Measurements from ENCODE around the gene RGS10. TPM values are rescaled to one million over a fixed set of nuclear protein-coding genes. Genes with fewer than 3 reads are reported as not detected.
A peak's percentile ranks its signal among the peaks of the same experiment; 100 is the strongest.

The RGS10 gene
- total RNA-seq, 5 donors from 2014 or later (not counting 1 experiment from before 2014, with no cell fraction given) = 77.1 to 163 (median 155) TPM

DNA sequence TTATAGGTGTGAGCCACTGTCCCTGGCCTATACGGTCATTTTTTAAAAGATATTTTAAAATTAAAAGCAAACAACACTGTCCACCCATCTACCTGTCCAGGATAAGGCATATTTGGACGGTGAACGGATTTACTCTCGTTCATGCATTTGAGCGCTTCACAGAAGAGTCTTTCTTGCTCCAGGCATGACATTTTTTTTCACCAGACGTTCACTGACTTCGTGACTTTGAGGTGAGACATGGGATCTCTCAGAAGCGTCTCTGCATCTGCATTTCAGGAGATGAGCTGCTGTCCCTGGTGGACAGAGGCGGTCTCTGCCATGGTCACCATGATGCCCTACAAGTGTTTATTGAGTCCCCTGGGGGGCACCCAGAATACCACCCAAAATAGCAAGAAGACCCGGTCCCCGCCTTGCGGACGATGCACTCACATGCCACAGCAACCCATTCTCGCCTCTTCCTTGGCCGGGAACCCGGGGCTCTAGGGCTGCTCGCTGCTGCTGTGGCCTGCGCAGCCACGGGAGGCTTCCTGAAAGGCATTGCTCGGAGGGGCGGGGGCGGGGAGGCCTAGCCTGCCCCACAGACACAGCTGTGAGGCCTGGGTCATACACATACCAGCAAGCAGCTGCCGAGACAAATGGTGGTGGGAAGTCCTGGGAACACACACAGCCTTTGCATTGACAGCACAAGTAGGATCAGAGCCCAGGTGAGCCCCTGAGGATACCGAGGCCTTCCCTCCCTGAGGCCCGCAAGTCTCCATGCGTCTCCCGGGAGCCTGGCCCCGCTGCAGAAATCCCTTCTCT is 84.4 kb downstream of the RGS10 start:
- POLR2A ChIA-PET = no interaction called here
- peaks cover 0 to 2% (median 0%) of the 10 kb centered on the region in 3 donors for H3K4me1 Mint-ChIP-seq
- no peaks in the 10 kb centered on the region for H3K27me3 Mint-ChIP-seq
- DNase-seq = no peak
- WGBS (ENCODE audit: insufficient coverage) = 85% methylated on average over 25 of the region's 28 CpGs
- CTCF ChIA-PET = interaction anchor here (0.6 to 0.7 kb wide), 3 partner anchors 73 to 211 kb away, joined by 3 to 10 read pairs (median 6); no protein-coding TSS in a partner anchor
- H3K4me3 Mint-ChIP-seq = no peak overlapping the region
- Histone ChIP-seq H3K36me3 (ENCODE audit: control insufficient read depth in 2 of 2, extremely low read depth in 1 of 2, insufficient read depth in 1 of 2, low read length in 1 of 2) (peaks cover 7 to 10% of the 10 kb centered on the region in 2 donors), H3K4me3 (ENCODE audit: control insufficient read depth in 1 of 2, extremely low read depth in 1 of 2, low read length in 1 of 2) (no peak overlapping the region), H3K27me3 (replicated peaks in 1 of 2; ENCODE audit: control insufficient read depth in 2 of 2, extremely low read depth in 1 of 2, insufficient read depth in 2 of 2, low read length in 1 of 2) (peaks cover 0 to 8% of the 10 kb centered on the region in 2 experiments), H3K4me1 (ENCODE audit: control insufficient read depth in 1 of 2, extremely low read depth in 1 of 2, insufficient read depth in 2 of 2, low read length in 2 of 2) (no peaks in the 10 kb centered on the region), H3K9me3 (no peaks in the 10 kb centered on the region), H3K27ac (ENCODE audit: low read length) (no peak overlapping the region)
- H3K27ac Mint-ChIP-seq = no peak overlapping the region
- ATAC-seq (replicated peaks in 1 of 4) = no peak
- H3K9me3 Mint-ChIP-seq = peaks cover under 1 to 7% (median 7%) of the 10 kb centered on the region in 3 donors
- peaks cover 15% of the 10 kb centered on the region for H3K36me3 Mint-ChIP-seq

- no peak for ATAC-seq (replicated peaks in 1 of 4)
- H3K36me3 ChIP-seq (ENCODE audit: control insufficient read depth in 2 of 2, extremely low read depth in 1 of 2, insufficient read depth in 1 of 2, low read length in 1 of 2) = peaks cover 10 to 16% of the 10 kb centered on the region in 2 donors
- peaks cover 14% of the 10 kb centered on the region for H3K36me3 Mint-ChIP-seq
- no peak for DNase-seq
- no peaks in the 10 kb centered on the region for H3K9me3 ChIP-seq
- H3K27ac ChIP-seq (ENCODE audit: low read length) = no peak overlapping the region
- POLR2A ChIA-PET = no interaction called here
- no peaks in the 10 kb centered on the region for H3K27me3 Mint-ChIP-seq
- 91% methylated on average over 7 of the region's 7 CpGs for WGBS (ENCODE audit: insufficient coverage)
- H3K4me3 ChIP-seq (ENCODE audit: control insufficient read depth in 1 of 2, extremely low read depth in 1 of 2, low read length in 1 of 2) = no peak overlapping the region
- H3K27ac Mint-ChIP-seq = no peak overlapping the region
- H3K27me3 ChIP-seq (replicated peaks in 1 of 2; ENCODE audit: control insufficient read depth in 2 of 2, extremely low read depth in 1 of 2, insufficient read depth in 2 of 2, low read length in 1 of 2) = peaks cover 0 to 8% of the 10 kb centered on the region in 2 experiments
- H3K4me1 ChIP-seq (ENCODE audit: control insufficient read depth in 1 of 2, extremely low read depth in 1 of 2, insufficient read depth in 2 of 2, low read length in 2 of 2) = no peaks in the 10 kb centered on the region
- peaks cover 0 to 2% (median 0%) of the 10 kb centered on the region in 3 donors for H3K4me1 Mint-ChIP-seq
- H3K4me3 Mint-ChIP-seq = no peak overlapping the region
- no peaks in the 10 kb centered on the region for H3K9me3 Mint-ChIP-seq
- CTCF ChIA-PET = interaction anchor here in 1 of 2 donors (0.5 kb wide), 1 partner anchor 32 kb away, joined by 3 read pairs; no protein-coding TSS in a partner anchor
Measured at GRCh38 chr10:119456435-119456810, 86.1 kb downstream of the RGS10 start.

- ChIA-PET POLR2A (no interaction called here), CTCF (no interaction called here)
- Histone ChIP-seq H3K36me3 (ENCODE audit: control insufficient read depth in 2 of 2, extremely low read depth in 1 of 2, insufficient read depth in 1 of 2, low read length in 1 of 2) (peaks cover 10 to 17% of the 10 kb centered on the region in 2 donors), H3K27me3 (replicated peaks in 1 of 2; ENCODE audit: control insufficient read depth in 2 of 2, extremely low read depth in 1 of 2, insufficient read depth in 2 of 2, low read length in 1 of 2) (peaks cover 0 to 3% of the 10 kb centered on the region in 2 experiments), H3K4me1 (ENCODE audit: control insufficient read depth in 1 of 2, extremely low read depth in 1 of 2, insufficient read depth in 2 of 2, low read length in 2 of 2) (no peaks in the 10 kb centered on the region), H3K4me3 (ENCODE audit: control insufficient read depth in 1 of 2, extremely low read depth in 1 of 2, low read length in 1 of 2) (no peak overlapping the region), H3K9me3 (no peaks in the 10 kb centered on the region), H3K27ac (ENCODE audit: low read length) (no peak overlapping the region)
- ATAC-seq (replicated peaks in 1 of 4) (no peak), DNase-seq (no peak)
- Mint-ChIP-seq H3K4me1 (peaks cover 0 to 2% (median 0%) of the 10 kb centered on the region in 3 donors), H3K27me3 (no peaks in the 10 kb centered on the region), H3K9me3 (no peaks in the 10 kb centered on the region), H3K36me3 (peaks cover 14% of the 10 kb centered on the region), H3K4me3 (no peak overlapping the region), H3K27ac (peak overlapping the region in 1 of 2 donors; percentile 6)
- 94% methylated on average over 21 of the region's 23 CpGs for WGBS (ENCODE audit: insufficient coverage)
Measured at GRCh38 chr10:119455609-119456434, 86.7 kb downstream of the RGS10 start.

DNA sequence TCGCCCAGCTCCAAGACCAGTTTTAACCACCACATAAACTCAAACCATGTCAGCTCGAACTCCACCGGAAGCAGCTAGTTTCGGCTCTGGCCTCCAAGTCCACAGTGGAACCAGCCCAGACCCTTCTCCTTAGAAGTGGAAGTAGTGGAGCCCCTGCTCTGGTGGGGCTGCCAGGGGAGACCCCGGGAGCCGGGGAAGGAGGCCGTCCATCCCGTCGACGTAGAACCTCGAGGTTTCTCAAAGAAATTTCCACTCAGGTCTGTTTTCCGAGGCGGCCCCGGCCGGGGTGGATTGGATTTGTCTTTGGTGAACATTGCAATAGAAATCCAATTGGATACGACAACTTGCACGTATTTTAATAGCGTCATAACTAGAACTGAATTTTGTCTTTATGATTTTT is 87.5 kb downstream of the RGS10 start:
- no peaks in the 10 kb centered on the region for H3K27me3 Mint-ChIP-seq
- WGBS (ENCODE audit: insufficient coverage) = 97% methylated on average over 6 of the region's 18 CpGs
- CTCF ChIA-PET = interaction anchor here in 1 of 2 donors (0.5 kb wide), 1 partner anchor 101 kb away, joined by 4 read pairs; no protein-coding TSS in a partner anchor

GRCh38 chr10:119454316-119454715 is 88.2 kb downstream of the RGS10 start:
- Histone ChIP-seq H3K27me3 (replicated peaks in 1 of 2; ENCODE audit: control insufficient read depth in 2 of 2, extremely low read depth in 1 of 2, insufficient read depth in 2 of 2, low read length in 1 of 2) (no peaks in the 10 kb centered on the region), H3K9me3 (no peaks in the 10 kb centered on the region), H3K4me1 (ENCODE audit: control insufficient read depth in 1 of 2, extremely low read depth in 1 of 2, insufficient read depth in 2 of 2, low read length in 2 of 2) (no peaks in the 10 kb centered on the region), H3K36me3 (ENCODE audit: control insufficient read depth in 2 of 2, extremely low read depth in 1 of 2, insufficient read depth in 1 of 2, low read length in 1 of 2) (peaks cover 10 to 19% of the 10 kb centered on the region in 2 donors), H3K27ac (ENCODE audit: low read length) (no peak overlapping the region), H3K4me3 (ENCODE audit: control insufficient read depth in 1 of 2, extremely low read depth in 1 of 2, low read length in 1 of 2) (no peak overlapping the region)
- WGBS (ENCODE audit: insufficient coverage) = 92% methylated on average over 13 of the region's 13 CpGs
- peaks cover 14% of the 10 kb centered on the region for H3K36me3 Mint-ChIP-seq
- ChIA-PET CTCF (interaction anchor here in 1 of 2 donors (0.5 kb wide), 1 partner anchor 101 kb away, joined by 4 read pairs; no protein-coding TSS in a partner anchor), POLR2A (interaction anchor here in 1 of 2 donors (0.5 kb wide), 1 partner anchor 281 kb away, joined by 5 read pairs; no protein-coding TSS in a partner anchor)
- DNase-seq (no peak), ATAC-seq (replicated peaks in 1 of 4) (no peak)
- no peaks in the 10 kb centered on the region for H3K27me3 Mint-ChIP-seq
- no peak overlapping the region for H3K27ac Mint-ChIP-seq
- H3K9me3 Mint-ChIP-seq = no peaks in the 10 kb centered on the region
- H3K4me3 Mint-ChIP-seq = no peak overlapping the region
- peaks cover 0 to 6% (median 0%) of the 10 kb centered on the region in 3 donors for H3K4me1 Mint-ChIP-seq

More for the DNA sequence above, 87.5 kb downstream of the RGS10 start:
- Mint-ChIP-seq H3K4me3 (no peak overlapping the region), H3K4me1 (peaks cover 0 to 4% (median 0%) of the 10 kb centered on the region in 3 donors), H3K9me3 (no peaks in the 10 kb centered on the region), H3K36me3 (peaks cover 14% of the 10 kb centered on the region), H3K27ac (no peak overlapping the region)
- POLR2A ChIA-PET = no interaction called here
- H3K36me3 ChIP-seq (ENCODE audit: control insufficient read depth in 2 of 2, extremely low read depth in 1 of 2, insufficient read depth in 1 of 2, low read length in 1 of 2) = peaks cover 10 to 17% of the 10 kb centered on the region in 2 donors
- H3K27ac ChIP-seq (ENCODE audit: low read length) = no peak overlapping the region
- no peak overlapping the region for H3K4me3 ChIP-seq (ENCODE audit: control insufficient read depth in 1 of 2, extremely low read depth in 1 of 2, low read length in 1 of 2)
- H3K4me1 ChIP-seq (ENCODE audit: control insufficient read depth in 1 of 2, extremely low read depth in 1 of 2, insufficient read depth in 2 of 2, low read length in 2 of 2) = no peaks in the 10 kb centered on the region
- H3K9me3 ChIP-seq = no peaks in the 10 kb centered on the region
- DNase-seq = no peak
- ATAC-seq (replicated peaks in 1 of 4) = no peak
- no peaks in the 10 kb centered on the region for H3K27me3 ChIP-seq (replicated peaks in 1 of 2; ENCODE audit: control insufficient read depth in 2 of 2, extremely low read depth in 1 of 2, insufficient read depth in 2 of 2, low read length in 1 of 2)

GRCh38 chr10:119453313-119453712 is 89.2 kb downstream of the RGS10 start:
- Mint-ChIP-seq H3K36me3 (peaks cover 17% of the 10 kb centered on the region), H3K27me3 (no peaks in the 10 kb centered on the region), H3K9me3 (no peaks in the 10 kb centered on the region), H3K27ac (no peak overlapping the region), H3K4me1 (peaks cover 0 to 6% (median 0%) of the 10 kb centered on the region in 3 donors), H3K4me3 (no peak overlapping the region)
- peaks cover 17 to 29% of the 10 kb centered on the region in 2 donors for H3K36me3 ChIP-seq (ENCODE audit: control insufficient read depth in 2 of 2, extremely low read depth in 1 of 2, insufficient read depth in 1 of 2, low read length in 1 of 2)
- DNase-seq = no peak
- no peaks in the 10 kb centered on the region for H3K4me1 ChIP-seq (ENCODE audit: control insufficient read depth in 1 of 2, extremely low read depth in 1 of 2, insufficient read depth in 2 of 2, low read length in 2 of 2)
- POLR2A ChIA-PET = no interaction called here
- no peak for ATAC-seq (replicated peaks in 1 of 4)
- 95% methylated on average over 9 of the region's 11 CpGs for WGBS (ENCODE audit: insufficient coverage)
- H3K4me3 ChIP-seq (ENCODE audit: control insufficient read depth in 1 of 2, extremely low read depth in 1 of 2, low read length in 1 of 2) = no peak overlapping the region
- CTCF ChIA-PET = no interaction called here
- H3K9me3 ChIP-seq = no peaks in the 10 kb centered on the region
- H3K27ac ChIP-seq (ENCODE audit: low read length) = no peak overlapping the region
- no peaks in the 10 kb centered on the region for H3K27me3 ChIP-seq (replicated peaks in 1 of 2; ENCODE audit: control insufficient read depth in 2 of 2, extremely low read depth in 1 of 2, insufficient read depth in 2 of 2, low read length in 1 of 2)

Measured in T-cell (primary cell).